Esophagus squamous epithelium (tissue), 5 donors: ENCODE data around the gene CCDC192. TPM values are rescaled to one million over a fixed set of nuclear protein-coding genes. Genes with fewer than 3 reads are reported as not detected.

ENCODE experiments used
- DNase-seq: peaks from one replicate; lab custom pipeline; 2025; lab: John Stamatoyannopoulos, UW
- H3K27ac ChIP-seq, 4 donors: fragments of 200-600 bp; sonication (generic); one replicate each; pipeline ENCODE4 v1.5.1; 2016 to 2019; ENCODE audit warnings: mild to moderate bottlenecking in 1 of 4
- H3K27me3 ChIP-seq, 4 donors: fragments of 200-600 bp; sonication (generic); 1 replicate in 3 of 4; 2 replicates in 1 of 4; pipeline versions ENCODE4 v1.5.1 to v1.6.0; 2017 to 2021; ENCODE audit warnings: antibody characterized with exemption in 1 of 4
- H3K36me3 ChIP-seq, 3 donors: fragments of 200-600 bp; sonication (generic); one replicate each; pipeline ENCODE4 v1.5.1; 2016 to 2019
- H3K4me1 ChIP-seq, 3 donors: fragments of 200-600 bp; sonication (generic); one replicate each; pipeline ENCODE4 v1.5.1; 2017 to 2019
- H3K4me3 ChIP-seq, 4 donors: fragments of 200-600 bp; sonication (generic); 1 replicate in 3 of 4; 2 replicates in 1 of 4; pipeline ENCODE4 v1.5.1; 2016 to 2019; ENCODE audit warnings: mild to moderate bottlenecking in 2 of 4, moderate library complexity in 1 of 4
- H3K9me3 ChIP-seq, 3 donors: fragments of 200-600 bp; sonication (generic); one replicate each; pipeline ENCODE4 v1.5.1; 2016 to 2019
- POLR2A ChIP-seq, 4 donors: fragments of 450-650 bp; IDR thresholded peaks; one replicate each; pipeline ENCODE4 v1.6.1; 2017; ENCODE audit warnings: antibody characterized with exemption in 4 of 4, mild to moderate bottlenecking in 4 of 4, moderate library complexity in 3 of 4
- WGBS, 2 donors: methylation state at CpG; one replicate each; pipeline ENCODE4 v1.1.5; 2018; 5-methylcytosine and 5-hydroxymethylcytosine counted together
- intact Hi-C: fragments of 100-400 bp; cut with DNase I; formaldehyde crosslinking; loops from one replicate; pipeline ENCODE4 v1.15.0; 2022
- total RNA-seq, 4 donors: library from RNA; depleted of rRNA; stranded (reverse); fragments of >200 nt; gene quantifications; one replicate each; pipeline ENCODE4 v1.1.0, GENCODE V29; 2016
- TF ChIP-seq, protein P1 (sequence below), 6 experiments: fragments of 450-650 bp in 4 of 6; fragments of 200-600 bp in 2 of 6; sonication (generic) in 2 of 6; IDR thresholded peaks; one replicate each; pipeline ENCODE4 v1.5.1; 2016 to 2019; ENCODE audit warnings: antibody characterized with exemption in 6 of 6, mild to moderate bottlenecking in 4 of 6, moderate library complexity in 4 of 6
- donor health status: DM: yes; HTN: yes; CAD: no.

The CCDC192 gene
- total RNA-seq, 4 donors from 2014 or later: not detected

DNA sequence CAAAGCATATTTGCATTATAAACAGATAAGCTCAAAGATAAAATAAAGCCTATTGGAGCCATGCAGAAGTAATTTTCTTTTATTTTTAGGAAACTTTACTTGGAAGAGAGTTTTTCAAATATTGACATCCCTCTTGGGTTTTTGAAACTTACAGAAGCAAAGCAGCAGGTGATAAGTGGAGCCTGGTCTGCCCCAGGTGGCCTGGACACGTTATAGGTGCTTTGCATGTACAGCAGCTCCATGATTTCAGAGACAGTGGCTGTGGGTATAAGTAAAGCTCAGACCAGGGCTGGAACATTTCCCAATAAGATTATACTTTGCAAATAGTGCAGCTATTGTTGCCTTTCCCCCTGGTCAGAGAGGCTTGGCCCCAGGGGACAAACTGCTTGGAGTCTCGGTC lies 51.5 kb downstream of the CCDC192 start:
- Histone ChIP-seq H3K36me3 (no peaks in the 10 kb centered on the region), H3K27ac (no peak overlapping the region), H3K4me3 (no peak overlapping the region), H3K4me1 (no peaks in the 10 kb centered on the region), H3K27me3 (no peaks in the 10 kb centered on the region), H3K9me3 (no peaks in the 10 kb centered on the region)
- DNase-seq: no peak
- WGBS, 2 donors: 75 to 77% methylated on average over 2 of the region's 2 CpGs
- intact Hi-C loops: loop anchor here (5.0 kb wide), 1 partner anchor 448 kb away; no protein-coding TSS in a partner anchor
- no peak for TF ChIP-seq POLR2A (IDR thresholded peaks at IDR 0.05)
- TF ChIP-seq, protein P1, sequence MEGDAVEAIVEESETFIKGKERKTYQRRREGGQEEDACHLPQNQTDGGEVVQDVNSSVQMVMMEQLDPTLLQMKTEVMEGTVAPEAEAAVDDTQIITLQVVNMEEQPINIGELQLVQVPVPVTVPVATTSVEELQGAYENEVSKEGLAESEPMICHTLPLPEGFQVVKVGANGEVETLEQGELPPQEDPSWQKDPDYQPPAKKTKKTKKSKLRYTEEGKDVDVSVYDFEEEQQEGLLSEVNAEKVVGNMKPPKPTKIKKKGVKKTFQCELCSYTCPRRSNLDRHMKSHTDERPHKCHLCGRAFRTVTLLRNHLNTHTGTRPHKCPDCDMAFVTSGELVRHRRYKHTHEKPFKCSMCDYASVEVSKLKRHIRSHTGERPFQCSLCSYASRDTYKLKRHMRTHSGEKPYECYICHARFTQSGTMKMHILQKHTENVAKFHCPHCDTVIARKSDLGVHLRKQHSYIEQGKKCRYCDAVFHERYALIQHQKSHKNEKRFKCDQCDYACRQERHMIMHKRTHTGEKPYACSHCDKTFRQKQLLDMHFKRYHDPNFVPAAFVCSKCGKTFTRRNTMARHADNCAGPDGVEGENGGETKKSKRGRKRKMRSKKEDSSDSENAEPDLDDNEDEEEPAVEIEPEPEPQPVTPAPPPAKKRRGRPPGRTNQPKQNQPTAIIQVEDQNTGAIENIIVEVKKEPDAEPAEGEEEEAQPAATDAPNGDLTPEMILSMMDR (IDR thresholded peaks at IDR 0.05): no peak

DNA sequence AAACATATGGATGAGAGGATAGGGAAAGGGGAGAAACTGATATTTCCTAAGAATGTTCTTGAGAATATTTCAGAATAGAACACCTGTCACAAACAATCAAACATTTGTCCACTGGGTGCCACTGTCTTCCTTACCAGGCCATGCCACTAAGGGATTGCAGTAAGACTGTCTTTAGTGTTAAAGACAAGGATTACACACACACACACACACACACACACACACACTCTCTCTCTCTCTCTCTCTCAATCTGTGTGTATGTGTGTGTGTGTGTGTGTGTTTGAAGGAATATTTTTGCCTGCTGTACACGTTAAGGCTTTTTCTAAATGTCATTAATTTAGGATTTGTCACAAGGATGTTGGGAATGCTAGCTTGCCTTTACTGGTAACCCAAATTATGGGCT lies 54.4 kb downstream of the CCDC192 start:
- TF ChIP-seq, protein P1 (IDR thresholded peaks at IDR 0.05): peak in 5 of 6 experiments; percentile 38 to 72 (median 43)
- no peak for TF ChIP-seq POLR2A (IDR thresholded peaks at IDR 0.05)
- H3K27ac ChIP-seq: no peak overlapping the region
- DNase-seq: no peak
- no peaks in the 10 kb centered on the region for H3K9me3 ChIP-seq
- no peak overlapping the region for H3K4me3 ChIP-seq
- intact Hi-C loops: loop anchor here (5.0 kb wide), 1 partner anchor 445 kb away; no protein-coding TSS in a partner anchor
- 15 to 19% methylated on average over 1 of the region's 1 CpG for WGBS, 2 donors
- no peaks in the 10 kb centered on the region for H3K36me3 ChIP-seq
- no peaks in the 10 kb centered on the region for H3K4me1 ChIP-seq
- no peaks in the 10 kb centered on the region for H3K27me3 ChIP-seq

DNA sequence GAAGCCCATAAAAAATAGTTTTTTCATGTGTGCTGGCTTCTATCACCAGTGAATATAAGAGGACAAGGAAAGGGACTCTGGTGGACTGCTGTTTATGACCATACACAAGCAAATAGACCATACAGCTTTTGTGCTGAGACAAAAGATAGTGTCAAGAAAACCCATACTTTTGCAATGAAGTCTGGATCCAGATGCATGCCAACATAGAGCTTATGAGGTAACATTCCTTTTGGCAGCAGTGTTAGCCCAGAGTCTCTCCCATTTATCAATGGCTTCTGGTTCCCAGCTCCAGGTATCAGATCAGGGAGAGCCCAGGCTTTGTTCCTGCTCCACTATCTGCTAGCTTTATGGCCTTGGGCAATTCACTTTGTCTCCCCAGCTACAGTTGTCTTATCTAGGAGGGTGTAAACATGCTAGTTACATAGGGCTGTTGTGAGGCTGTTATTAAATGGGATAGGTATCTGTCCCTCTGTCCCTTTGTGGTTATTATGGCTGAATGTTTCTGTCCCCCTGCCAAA lies 55.6 kb downstream of the CCDC192 start:
- Histone ChIP-seq H3K9me3 (no peaks in the 10 kb centered on the region), H3K4me3 (no peak overlapping the region), H3K27me3 (no peaks in the 10 kb centered on the region), H3K27ac (no peak overlapping the region), H3K36me3 (no peaks in the 10 kb centered on the region), H3K4me1 (no peaks in the 10 kb centered on the region)
- no peak for DNase-seq
- TF ChIP-seq, protein P1 (IDR thresholded peaks at IDR 0.05): no peak
- no peak for TF ChIP-seq POLR2A (IDR thresholded peaks at IDR 0.05)
- intact Hi-C loops: loop anchor here (5.0 kb wide), 1 partner anchor 443 kb away; no protein-coding TSS in a partner anchor

DNA sequence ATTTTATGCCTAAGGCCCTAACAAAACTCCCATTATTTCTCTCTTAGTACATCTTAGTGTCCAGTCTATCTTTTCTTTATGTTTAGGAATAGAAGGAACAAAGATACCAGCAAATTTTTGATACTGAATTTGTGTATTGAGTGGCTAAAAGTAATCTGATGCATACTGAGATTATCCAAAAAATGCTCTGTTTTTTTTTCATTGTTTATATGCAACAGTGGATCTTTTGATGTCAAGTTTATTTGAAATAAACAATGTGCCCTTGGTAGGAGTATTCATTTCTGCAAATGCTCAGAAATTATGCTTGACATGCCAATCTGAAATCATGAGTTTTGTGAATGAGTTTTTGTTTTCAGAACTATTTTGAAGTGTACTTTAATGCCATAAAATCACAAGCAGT lies 58.7 kb downstream of the CCDC192 start:
- H3K27ac ChIP-seq: no peak overlapping the region
- DNase-seq: no peak
- TF ChIP-seq, protein P1 (IDR thresholded peaks at IDR 0.05): no peak
- no peak for TF ChIP-seq POLR2A (IDR thresholded peaks at IDR 0.05)
- H3K9me3 ChIP-seq: no peaks in the 10 kb centered on the region
- intact Hi-C loops: no loop called here
- no peak overlapping the region for H3K4me3 ChIP-seq
- no peaks in the 10 kb centered on the region for H3K36me3 ChIP-seq
- H3K27me3 ChIP-seq: no peaks in the 10 kb centered on the region
- H3K4me1 ChIP-seq: no peaks in the 10 kb centered on the region

DNA sequence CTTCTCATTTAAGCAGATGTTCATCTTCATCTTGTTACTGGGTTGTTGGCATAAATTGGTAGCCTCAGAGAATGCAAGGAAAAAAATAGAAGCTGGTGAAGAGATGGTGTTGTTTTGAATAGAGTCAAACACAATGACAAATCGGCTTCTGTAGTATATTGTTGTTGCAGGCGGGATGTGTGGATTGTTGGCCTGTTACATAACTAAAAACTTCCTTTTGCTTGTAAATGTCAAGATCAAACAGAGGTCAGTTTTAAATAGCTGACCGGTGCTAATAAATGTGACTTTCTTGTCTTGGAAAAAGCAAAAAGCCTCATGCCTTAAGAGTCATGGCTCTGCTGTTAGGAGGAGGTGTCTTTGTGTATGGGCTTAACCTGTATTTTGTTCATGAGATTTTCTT lies 59.2 kb downstream of the CCDC192 start:
- H3K4me3 ChIP-seq: no peak overlapping the region
- H3K36me3 ChIP-seq: no peaks in the 10 kb centered on the region
- H3K27me3 ChIP-seq: no peaks in the 10 kb centered on the region
- H3K4me1 ChIP-seq: no peaks in the 10 kb centered on the region
- WGBS, 2 donors: 53 to 68% methylated on average over 3 of the region's 3 CpGs
- no peak overlapping the region for H3K27ac ChIP-seq
- intact Hi-C loops: no loop called here
- TF ChIP-seq POLR2A (IDR thresholded peaks at IDR 0.05): no peak
- no peaks in the 10 kb centered on the region for H3K9me3 ChIP-seq
- DNase-seq: no peak
